Gastroesophageal sphincter (tissue), 3 donors: ENCODE measurements around the gene KLHL8.

ENCODE experiments used
- EP300 ChIP-seq: sonication (generic); formaldehyde crosslinking; IDR thresholded peaks from one replicate; pipeline ENCODE4 v1.6.1; 2017; ENCODE audit warnings: antibody characterized with exemption, mild to moderate bottlenecking
- POLR2A ChIP-seq, 2 donors: fragments of 450-650 bp; IDR thresholded peaks; one replicate each; pipeline ENCODE4 v1.6.1; 2017; ENCODE audit warnings: antibody characterized with exemption in 2 of 2, mild to moderate bottlenecking in 2 of 2, moderate library complexity in 1 of 2
- POLR2AphosphoS5 ChIP-seq: sonication (generic); formaldehyde crosslinking; IDR thresholded peaks from one replicate; pipeline ENCODE4 v1.6.1; 2017; ENCODE audit warnings: antibody characterized with exemption
- TF ChIP-seq, protein P1 (sequence below), 4 experiments: fragments of 200-600 bp in 2 of 4; fragments of 450-650 bp in 2 of 4; sonication (generic) in 1 of 4; IDR thresholded peaks; one replicate each; pipeline ENCODE4 v1.5.1; 2017 to 2019; ENCODE audit warnings: antibody characterized with exemption in 4 of 4, mild to moderate bottlenecking in 2 of 4, moderate library complexity in 2 of 4

DNA sequence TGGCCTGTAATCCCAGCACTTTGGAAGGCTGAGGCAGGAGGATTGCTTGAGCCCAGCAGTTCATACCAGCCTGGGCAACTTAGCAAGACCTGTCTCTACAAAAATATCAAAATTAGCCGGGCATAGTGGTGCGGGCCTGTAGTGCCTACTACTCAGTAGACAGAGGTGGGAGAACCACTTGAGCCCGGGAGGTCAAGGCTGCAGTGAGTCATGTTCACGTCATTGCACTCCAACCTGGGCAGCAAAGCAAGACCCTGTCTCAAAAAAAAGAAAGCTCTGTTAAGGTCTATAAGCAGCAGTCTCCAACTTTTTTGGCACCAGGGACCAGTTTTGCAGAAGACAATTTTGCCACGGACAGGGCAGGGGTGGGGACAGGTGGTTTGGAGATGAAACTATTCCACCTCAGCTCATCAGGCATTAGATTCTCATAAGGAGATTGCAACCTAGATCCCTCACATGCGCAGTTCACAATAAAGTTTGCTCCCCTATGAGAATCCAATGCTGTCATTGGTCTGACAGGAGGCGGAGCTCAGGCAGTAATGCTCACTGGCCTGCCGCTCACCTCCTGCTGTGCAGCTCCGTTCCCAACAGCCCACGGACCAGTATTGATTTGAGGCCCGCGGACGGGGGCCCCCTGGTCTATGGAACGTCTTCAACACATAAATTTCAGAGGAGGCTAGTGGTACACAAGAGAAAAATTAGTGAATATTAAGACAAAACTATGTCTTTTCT lies 67.9 kb downstream of the KLHL8 start:
- no peak for TF ChIP-seq POLR2A (IDR thresholded peaks at IDR 0.05)
- no peak for TF ChIP-seq POLR2AphosphoS5
- TF ChIP-seq, protein P1, sequence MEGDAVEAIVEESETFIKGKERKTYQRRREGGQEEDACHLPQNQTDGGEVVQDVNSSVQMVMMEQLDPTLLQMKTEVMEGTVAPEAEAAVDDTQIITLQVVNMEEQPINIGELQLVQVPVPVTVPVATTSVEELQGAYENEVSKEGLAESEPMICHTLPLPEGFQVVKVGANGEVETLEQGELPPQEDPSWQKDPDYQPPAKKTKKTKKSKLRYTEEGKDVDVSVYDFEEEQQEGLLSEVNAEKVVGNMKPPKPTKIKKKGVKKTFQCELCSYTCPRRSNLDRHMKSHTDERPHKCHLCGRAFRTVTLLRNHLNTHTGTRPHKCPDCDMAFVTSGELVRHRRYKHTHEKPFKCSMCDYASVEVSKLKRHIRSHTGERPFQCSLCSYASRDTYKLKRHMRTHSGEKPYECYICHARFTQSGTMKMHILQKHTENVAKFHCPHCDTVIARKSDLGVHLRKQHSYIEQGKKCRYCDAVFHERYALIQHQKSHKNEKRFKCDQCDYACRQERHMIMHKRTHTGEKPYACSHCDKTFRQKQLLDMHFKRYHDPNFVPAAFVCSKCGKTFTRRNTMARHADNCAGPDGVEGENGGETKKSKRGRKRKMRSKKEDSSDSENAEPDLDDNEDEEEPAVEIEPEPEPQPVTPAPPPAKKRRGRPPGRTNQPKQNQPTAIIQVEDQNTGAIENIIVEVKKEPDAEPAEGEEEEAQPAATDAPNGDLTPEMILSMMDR (IDR thresholded peaks at IDR 0.05): no peak
- no peak for TF ChIP-seq EP300
